Amniotic stem cell (primary cell): ENCODE measurements around the gene MDK.

ENCODE experiments used
- DNase-seq: peaks from one replicate; lab custom pipeline; 2025; lab: John Stamatoyannopoulos, UW

The MDK gene

GRCh38 chr11:46404476-46405017, 23.1 kb downstream of the MDK start:
- no peak for DNase-seq

GRCh38 chr11:46407635-46408034, 26.2 kb downstream of the MDK start:
- no peak for DNase-seq

DNA sequence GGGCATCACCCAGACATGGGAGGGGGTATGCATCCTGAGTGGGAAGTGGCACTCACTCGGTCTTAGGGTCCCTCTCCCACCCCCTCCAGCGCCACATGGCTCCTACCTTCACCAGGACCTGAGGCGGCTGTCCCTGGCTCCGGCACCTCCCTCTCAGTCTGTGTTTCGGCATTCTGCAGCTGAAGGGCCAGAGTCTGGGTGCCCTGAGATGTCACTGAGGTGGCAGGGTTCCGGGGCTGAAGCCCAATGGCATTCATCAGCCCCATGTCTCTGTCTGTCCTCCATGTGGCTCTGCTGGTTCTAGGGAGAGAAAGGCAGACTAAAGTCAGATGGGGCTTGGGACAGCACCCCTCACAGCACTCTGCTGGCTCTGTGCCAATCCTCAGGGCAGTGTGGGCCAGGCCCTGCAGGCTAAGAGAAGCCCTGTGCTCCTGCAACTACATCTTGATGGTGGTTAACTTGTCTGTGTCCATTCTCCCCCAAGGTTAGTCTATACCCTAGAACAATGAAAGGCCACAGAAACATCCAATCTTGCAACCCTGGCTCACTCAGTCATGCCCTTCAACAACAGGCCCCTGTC, 27.0 kb downstream of the MDK start:
- DNase-seq = no peak

GRCh38 chr11:46410021-46410420, 28.6 kb downstream of the MDK start:
- DNase-seq = no peak

DNA sequence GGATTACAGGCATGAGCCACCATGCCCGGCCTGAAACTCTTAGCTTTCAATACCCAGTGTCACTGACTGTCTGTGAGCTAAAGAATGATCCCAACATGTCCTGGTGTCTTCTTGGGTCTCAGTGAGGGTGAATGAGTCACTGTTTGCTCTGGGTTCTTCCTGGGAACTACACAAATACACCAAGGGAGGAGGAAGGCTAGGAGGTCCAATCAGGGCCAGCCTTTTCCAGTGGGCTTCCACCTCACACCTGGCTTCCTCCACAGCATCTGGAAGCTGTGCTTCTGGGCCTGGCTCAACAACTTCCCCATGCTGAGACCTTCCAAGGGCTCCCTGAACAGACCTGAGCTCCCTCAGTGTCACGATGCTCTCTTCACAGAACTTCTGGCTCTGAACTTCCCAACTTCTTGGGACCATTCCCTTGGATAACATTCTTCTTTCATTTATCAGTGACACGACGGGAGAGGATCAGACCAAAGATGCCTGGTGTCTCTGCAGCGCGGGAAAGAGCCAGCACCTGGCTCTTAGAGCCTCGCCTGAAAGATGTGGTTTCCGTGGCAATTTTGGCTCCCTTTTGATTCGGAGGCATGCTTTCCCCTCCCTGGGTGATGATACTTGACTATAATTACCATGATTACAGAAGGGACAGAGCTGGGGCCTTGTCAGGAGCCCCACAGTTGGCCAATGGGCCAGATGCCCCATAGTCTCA, 32.4 kb downstream of the MDK start:
- DNase-seq = no peak

DNA sequence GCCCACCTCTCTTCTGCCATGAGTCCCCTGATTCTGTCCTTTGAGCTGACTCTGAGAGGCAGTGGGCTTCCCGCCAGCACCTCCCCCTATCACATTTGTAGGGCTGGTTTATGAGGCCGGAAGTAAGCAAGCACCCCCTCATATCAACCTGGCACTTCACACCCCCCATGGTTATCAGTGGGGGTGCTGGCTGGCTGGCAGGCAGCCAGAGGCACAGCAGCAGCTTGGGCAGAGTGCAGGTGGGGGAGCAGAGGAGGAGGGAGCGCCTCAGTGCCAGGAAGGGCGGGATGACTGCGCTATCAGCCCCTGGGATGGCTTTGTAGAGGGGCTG, 33.0 kb downstream of the MDK start:
- no peak for DNase-seq

DNA sequence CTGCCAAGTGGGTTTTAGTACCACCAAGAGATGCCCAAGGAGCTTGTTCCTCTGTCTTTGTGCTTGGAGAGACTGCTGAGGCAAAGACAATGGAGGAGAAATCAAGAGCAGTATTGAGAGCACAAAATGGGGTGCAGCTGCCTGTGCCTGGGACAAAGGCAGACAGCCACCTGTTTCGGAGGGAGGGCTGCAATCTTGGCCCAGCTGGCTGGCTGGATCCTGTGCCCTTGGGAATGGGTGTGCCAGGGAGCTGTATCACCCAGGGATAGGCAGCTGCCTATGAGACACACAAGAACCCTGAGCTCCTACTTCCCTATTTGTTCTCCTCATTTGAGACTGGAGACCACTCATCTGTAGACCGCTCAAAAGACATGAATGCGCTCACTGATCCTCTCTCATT, 33.4 kb downstream of the MDK start:
- no peak for DNase-seq

DNA sequence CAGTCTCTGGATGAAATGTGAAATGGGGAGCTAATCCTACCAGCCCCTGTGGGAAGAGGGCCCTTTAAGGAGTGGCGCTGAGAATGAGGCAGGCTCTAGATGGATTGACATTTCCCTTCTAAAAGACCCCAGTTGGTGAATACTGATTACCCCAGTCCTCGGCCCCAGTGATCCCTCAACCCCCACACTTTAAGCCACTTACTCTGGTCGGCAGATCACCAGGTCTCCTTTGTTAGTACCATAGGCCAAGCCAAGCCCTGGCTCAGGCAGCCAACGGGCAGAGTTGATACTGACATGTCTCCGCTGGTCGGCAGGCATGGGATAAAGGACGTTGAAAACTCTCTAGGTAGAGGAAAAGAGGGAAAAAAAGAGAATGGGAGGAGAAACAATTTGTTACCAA, 36.2 kb downstream of the MDK start:
- no peak for DNase-seq

DNA sequence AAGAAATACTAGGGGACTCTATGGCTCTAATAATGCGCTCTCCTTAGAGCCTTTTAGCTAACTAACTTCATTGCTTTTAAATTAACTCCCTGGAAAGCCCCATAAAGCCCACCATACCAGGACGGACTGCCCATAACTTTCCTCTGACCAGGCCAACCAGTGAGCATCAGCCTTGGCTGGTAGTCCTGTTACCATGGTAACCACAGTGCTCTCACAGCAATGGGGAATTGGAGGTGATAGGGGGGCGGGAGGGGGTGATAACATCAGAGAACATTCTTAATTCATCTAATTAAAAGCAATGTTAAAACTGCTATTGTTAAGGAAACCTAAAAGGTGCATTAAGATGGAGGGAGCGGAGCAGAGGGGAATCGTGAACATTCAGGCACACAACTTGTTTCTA, 37.3 kb downstream of the MDK start:
- no peak for DNase-seq

- no peak for DNase-seq
These were observed 39.0 kb downstream of the MDK start for GRCh38 chr11:46420513-46420912.

- DNase-seq = no peak
These were observed 39.9 kb downstream of the MDK start for GRCh38 chr11:46421257-46421880.

DNA sequence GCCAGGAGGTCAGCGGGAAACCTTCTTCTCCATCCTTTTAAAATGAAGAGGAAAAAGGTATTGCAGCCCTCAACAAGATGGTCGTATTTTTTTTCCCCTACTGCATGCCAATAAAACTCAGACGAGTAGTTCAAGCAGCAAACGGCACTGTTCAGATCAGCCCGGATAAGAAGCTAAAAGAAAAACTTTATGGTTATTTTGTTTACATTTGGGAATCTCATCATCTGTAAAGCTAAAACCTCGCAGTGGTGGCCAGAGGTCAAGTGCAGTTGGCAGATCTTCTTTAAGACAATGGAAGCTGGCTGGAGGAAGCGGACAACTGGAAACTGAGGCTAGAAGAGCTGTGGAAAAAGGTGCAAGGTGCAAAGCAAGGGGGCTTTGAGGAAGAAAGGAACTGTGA, 41.1 kb downstream of the MDK start:
- no peak for DNase-seq

DNA sequence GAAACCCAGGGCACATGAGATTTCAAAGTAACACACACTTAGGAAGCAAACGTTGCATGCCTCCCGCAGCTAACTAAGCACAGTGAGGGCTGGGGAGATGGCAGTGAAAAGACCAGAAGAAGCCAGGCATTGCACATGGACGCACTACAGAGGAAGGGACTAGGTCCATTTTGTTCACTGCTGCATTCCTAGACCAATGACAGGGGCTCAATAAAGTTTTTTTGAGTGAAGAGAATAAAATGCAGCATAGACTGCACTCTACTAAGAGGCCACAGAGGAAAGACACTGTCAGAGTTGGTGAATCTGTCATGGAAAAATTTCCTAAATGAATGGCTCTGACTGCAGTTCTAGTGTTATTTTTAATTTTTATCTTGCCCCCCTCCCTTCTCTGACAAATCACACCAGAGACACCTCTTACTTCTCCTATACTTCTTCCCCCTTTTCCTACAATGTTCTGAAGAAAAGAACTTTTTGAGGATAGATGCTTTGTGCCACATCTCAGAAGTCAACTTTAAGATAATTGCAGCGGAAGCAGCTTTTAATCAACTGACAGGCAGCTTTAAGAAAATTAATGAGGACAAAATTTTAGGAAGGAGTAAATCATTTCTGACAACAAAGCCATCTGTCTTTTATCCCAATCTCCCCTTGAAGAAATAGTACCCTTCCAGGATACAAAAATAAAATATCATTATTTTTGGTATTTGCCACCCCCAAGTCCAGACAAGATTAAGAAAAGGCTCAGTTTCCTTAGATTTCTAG, 44.9 kb downstream of the MDK start:
- no peak for DNase-seq

DNA sequence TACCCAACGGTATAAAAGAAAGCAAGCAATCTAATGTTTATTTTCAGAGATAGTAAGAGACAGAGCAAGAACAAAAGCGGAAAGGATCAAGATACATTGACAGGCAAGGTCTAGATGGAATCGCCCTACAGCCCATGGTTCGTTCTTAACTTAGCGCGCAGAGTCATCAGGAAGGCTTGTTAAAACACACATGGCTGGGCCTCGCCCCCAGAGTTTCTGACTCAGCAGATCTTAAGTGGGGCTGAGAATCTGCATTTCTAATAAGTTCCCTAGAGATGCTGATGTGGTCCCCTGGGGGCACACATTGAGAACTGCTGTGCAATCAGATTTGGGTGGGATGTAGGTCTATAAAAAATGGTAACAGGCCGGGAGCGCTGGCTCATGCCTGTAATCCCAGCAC, 45.9 kb downstream of the MDK start:
- DNase-seq = no peak

DNA sequence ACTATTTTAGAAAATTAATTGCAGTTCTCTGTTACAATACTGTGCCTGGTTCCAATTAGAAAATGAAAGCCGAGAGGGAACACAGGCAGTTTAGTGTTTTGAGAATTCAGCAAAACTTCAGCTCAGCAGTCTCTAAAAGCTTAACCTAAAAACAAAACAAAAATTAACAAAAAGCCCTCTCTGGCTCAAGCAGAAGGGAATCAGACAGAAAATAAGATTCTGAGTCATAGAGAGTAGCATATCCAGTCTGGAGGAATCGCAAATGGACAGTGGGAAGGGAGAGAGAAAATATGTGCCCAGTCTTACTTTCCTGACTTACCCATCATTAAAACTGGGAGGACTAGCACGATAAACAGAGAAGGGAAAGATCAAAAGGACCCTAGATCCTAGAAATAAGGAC, 48.2 kb downstream of the MDK start:
- no peak for DNase-seq

GRCh38 chr11:46431211-46431610, 49.7 kb downstream of the MDK start:
- DNase-seq = no peak
